ENCODE results near the gene CNPY4. TPM values are rescaled to one million over a fixed set of nuclear protein-coding genes. Genes with fewer than 3 reads are reported as not detected.

CNPY4 gene
- 19.6 and 21.7 TPM in 2 replicates for total RNA-seq

DNA sequence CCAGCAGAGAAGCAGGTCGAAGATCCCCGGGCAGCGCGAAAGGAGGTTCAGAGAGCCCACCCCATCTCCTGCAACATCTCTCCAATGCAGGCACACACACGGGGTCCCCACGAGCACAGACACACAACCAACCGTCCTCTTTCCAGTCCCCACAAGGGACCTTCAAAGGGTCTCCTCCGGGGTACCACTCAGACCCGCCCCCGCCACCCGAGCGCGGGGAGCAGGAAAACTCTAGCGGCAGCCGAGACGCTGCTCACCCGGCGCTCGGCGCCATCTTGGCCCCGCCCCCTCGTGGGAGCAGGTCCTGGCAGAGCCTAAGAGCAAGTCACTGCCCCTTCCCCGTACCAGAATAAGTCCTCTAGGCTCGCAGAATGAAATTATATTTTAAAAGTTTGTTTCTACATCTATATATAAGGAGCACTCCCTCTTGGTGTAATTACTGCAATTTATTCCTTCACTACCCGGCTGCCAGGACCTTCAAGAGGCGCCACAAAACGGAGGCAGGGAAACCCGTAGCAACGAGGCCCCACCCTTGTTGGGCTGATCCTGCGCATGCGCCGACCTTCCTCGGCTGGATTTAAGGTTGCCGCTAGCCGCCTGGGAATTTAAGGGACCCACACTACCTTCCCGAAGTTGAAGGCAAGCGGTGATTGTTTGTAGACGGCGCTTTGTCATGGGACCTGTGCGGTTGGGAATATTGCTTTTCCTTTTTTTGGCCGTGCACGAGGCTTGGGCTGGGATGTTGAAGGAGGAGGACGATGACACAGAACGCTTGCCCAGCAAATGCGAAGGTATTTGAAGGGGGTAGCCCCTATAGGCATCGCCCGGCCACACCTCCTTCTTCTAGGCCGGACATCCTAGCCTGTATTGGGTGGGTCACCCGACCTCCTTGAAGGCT is at the start of gene CNPY4, which contains the start of gene TAF6:
Gene CNPY4, plus strand, starts transcription at position 563 of the 898 bp plus-strand sequence. Its CDS starts 111 bp downstream, at position 674.
Gene TAF6, minus strand, starts transcription at position 287 of the 898 bp plus-strand sequence. CDS start 5,149 bp downstream, outside the sequence.
- intact Hi-C loops (cut with micrococcal nuclease): loop anchor here (1.0 to 2.0 kb wide), 5 partner anchors 8 to 309 kb away; partner anchors contain the start of genes AP4M1, MCM7, TRIM4 and ZCWPW1
- peak within 1 kb of the TSS; percentile 98 for H3K4me3 Mint-ChIP-seq
- no peaks in the 10 kb centered on the region for H3K9me3 Mint-ChIP-seq
- DNase-seq (ENCODE audit: low spot score): peak; percentile 90
- H3K27ac Mint-ChIP-seq: peak within 1 kb of the TSS; percentile 97
- no peaks in the 10 kb centered on the region for H3K27me3 Mint-ChIP-seq (ENCODE audit: insufficient read depth)
- peaks cover 18% of the 10 kb centered on the region for H3K4me1 Mint-ChIP-seq (ENCODE audit: low read depth)
- peaks cover 5% of the 10 kb centered on the region for H3K36me3 Mint-ChIP-seq (ENCODE audit: low read depth)

GRCh38 chr7:100069991-100070390 is 49.4 kb upstream of the CNPY4 start:
- intact Hi-C loops (cut with micrococcal nuclease): no loop called here
- Mint-ChIP-seq H3K4me1 (ENCODE audit: low read depth) (no peaks in the 10 kb centered on the region), H3K4me3 (no peak overlapping the region), H3K36me3 (ENCODE audit: low read depth) (peaks cover 60% of the 10 kb centered on the region), H3K9me3 (peaks cover 34% of the 10 kb centered on the region), H3K27ac (no peak overlapping the region), H3K27me3 (ENCODE audit: insufficient read depth) (no peaks in the 10 kb centered on the region)
- DNase-seq (ENCODE audit: low spot score): no peak

DNA sequence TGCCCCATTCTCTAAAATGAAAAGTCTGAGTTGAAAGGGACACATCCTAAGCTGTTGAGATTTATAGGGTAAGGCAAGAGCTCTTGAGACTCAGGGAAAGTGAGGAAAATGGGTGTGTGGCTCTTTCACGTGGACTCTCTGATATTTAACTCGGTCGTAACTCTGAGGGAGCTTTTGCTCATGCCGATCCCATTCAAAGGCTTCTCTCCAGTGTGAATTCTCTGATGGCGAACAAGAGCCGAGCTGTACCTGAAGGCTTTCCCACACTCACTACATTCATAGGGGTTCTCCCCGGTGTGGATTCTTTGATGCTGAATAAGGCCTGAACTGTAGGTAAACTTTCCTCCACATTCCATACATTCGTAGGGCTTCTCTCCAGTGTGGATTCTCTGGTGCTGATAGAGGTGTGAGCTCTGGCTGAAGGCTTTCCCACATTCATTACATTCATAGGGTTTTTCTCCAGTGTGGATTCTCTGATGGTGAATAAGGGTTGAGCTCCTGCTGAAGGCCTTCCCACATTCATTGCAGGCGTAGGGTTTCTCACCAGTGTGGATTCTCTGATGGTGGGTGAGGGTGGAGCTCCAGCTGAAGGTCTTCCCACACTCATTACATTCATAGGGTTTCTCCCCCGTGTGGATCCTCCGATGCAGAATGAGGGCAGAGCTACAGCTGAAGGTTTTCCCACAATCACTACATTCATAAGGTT is 48.3 kb upstream of the CNPY4 start:
- no peak overlapping the region for H3K4me3 Mint-ChIP-seq
- H3K4me1 Mint-ChIP-seq (ENCODE audit: low read depth): no peaks in the 10 kb centered on the region
- peaks cover 37% of the 10 kb centered on the region for H3K9me3 Mint-ChIP-seq

DNA sequence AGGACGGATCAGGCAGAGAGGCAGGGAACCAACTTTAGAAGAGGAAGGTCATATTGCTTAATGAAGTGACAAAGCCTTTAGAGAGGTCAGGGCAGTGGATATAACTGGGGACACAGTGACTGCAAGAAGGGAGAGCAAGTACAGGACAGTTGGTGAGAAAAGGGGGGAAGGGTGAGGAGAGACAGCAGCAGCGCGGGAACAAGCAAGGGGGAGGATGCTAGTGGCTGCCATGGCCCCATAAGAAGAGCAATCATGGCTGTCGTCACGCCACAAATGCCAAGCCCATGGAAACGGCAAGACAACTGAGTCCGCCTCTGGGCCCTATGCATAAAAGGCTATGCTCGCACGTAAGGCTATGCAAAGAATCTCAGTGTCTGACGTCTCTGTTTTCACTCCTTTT is 47.0 kb upstream of the CNPY4 start:
- peaks cover 78% of the 10 kb centered on the region for H3K36me3 Mint-ChIP-seq (ENCODE audit: low read depth)
- DNase-seq (ENCODE audit: low spot score): no peak

More for the DNA sequence above, 48.3 kb upstream of the CNPY4 start:
- intact Hi-C loops (cut with micrococcal nuclease): no loop called here
- no peaks in the 10 kb centered on the region for H3K27me3 Mint-ChIP-seq (ENCODE audit: insufficient read depth)
- H3K36me3 Mint-ChIP-seq (ENCODE audit: low read depth): peaks cover 68% of the 10 kb centered on the region
- no peak for DNase-seq (ENCODE audit: low spot score)
- no peak overlapping the region for H3K27ac Mint-ChIP-seq

DNA sequence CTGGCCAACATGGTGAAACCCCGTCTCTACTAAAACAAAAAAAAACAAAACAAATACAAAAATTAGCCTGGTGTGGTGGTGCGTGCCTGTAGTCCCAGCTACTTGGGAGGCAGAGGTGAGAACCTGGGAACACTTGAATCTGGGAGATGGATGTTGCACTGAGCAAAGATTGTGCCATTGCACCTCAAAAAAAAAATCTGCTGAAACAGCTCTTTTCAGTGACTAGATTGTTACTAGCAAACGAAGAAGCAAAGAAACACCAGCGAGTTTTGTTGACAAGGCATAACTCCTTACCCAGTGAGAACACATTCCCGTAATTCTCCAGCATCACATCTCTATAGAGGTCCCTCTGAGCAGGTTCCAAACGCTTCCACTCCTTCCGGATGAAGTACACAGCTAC is 44.6 kb upstream of the CNPY4 start:
- intact Hi-C loops (cut with micrococcal nuclease): no loop called here
- Mint-ChIP-seq H3K9me3 (peaks cover 37% of the 10 kb centered on the region), H3K4me1 (ENCODE audit: low read depth) (peaks cover under 1% of the 10 kb centered on the region), H3K27ac (no peak overlapping the region), H3K36me3 (ENCODE audit: low read depth) (peaks cover 82% of the 10 kb centered on the region), H3K4me3 (no peak overlapping the region), H3K27me3 (ENCODE audit: insufficient read depth) (no peaks in the 10 kb centered on the region)
- no peak for DNase-seq (ENCODE audit: low spot score)

More for the DNA sequence above, 47.0 kb upstream of the CNPY4 start:
- intact Hi-C loops (cut with micrococcal nuclease): no loop called here
- Mint-ChIP-seq H3K9me3 (peaks cover 37% of the 10 kb centered on the region), H3K27ac (no peak overlapping the region), H3K4me3 (no peak overlapping the region), H3K27me3 (ENCODE audit: insufficient read depth) (no peaks in the 10 kb centered on the region), H3K4me1 (ENCODE audit: low read depth) (no peaks in the 10 kb centered on the region)

DNA sequence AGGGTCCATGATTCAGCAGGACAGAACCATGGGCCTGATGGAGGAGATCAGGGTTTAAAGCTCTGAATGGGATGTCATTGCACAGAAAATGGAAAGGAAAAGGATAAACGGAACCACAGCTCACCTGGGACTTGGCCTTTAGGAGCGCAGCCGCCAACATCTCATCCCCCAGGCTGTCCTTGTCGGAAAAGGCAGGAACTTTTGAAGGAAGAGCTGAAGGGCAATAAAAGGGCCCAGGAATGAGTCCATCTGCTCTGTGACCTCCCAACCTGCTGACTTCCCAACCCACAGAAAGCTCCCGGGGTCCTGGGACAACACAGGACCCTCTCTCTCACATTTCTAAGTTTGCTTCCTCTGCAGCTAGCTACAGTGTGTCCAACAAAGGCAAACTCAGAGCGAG is 44.0 kb upstream of the CNPY4 start:
- Mint-ChIP-seq H3K27me3 (ENCODE audit: insufficient read depth) (no peaks in the 10 kb centered on the region), H3K36me3 (ENCODE audit: low read depth) (peaks cover 76% of the 10 kb centered on the region), H3K4me1 (ENCODE audit: low read depth) (peaks cover 5% of the 10 kb centered on the region), H3K27ac (no peak overlapping the region), H3K9me3 (peaks cover 31% of the 10 kb centered on the region), H3K4me3 (no peak overlapping the region)
- intact Hi-C loops (cut with micrococcal nuclease): no loop called here
- no peak for DNase-seq (ENCODE audit: low spot score)

- peak overlapping the region; percentile 4 for H3K4me3 Mint-ChIP-seq
- peaks cover 64% of the 10 kb centered on the region for H3K36me3 Mint-ChIP-seq (ENCODE audit: low read depth)
- no peaks in the 10 kb centered on the region for H3K27me3 Mint-ChIP-seq (ENCODE audit: insufficient read depth)
- DNase-seq (ENCODE audit: low spot score): no peak
- H3K4me1 Mint-ChIP-seq (ENCODE audit: low read depth): peaks cover 20% of the 10 kb centered on the region
- peaks cover 13% of the 10 kb centered on the region for H3K9me3 Mint-ChIP-seq
- intact Hi-C loops (cut with micrococcal nuclease): no loop called here
- H3K27ac Mint-ChIP-seq: no peak overlapping the region
Observed at GRCh38 chr7:100077205-100077604, 42.2 kb upstream of the CNPY4 start.

DNA sequence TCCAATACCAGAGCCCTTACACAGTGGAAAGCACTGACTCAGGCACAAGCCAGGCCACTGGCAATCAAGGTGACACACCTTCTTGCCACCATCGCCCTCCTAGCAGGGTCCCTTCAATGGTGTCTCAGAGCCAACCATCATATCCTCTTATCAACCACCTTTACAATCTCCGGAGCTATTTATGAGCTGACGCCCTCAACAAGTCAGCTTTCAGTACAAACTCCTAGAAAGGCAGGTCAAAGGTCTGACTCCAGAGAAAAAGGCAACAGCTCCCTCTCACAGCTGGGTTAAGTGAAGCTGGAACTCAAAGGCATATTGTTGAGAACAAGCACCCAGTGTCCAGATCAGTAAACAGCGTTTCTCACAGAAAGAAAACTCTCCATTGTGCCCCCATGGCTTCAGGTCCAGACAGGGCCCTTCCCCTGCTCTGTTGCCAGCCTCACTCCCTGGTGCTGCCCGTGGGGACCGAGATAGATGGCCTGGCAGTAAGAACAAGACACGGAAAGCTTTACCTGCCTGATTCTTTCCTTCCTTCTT is 40.3 kb upstream of the CNPY4 start:
- Mint-ChIP-seq H3K9me3 (peaks cover 4% of the 10 kb centered on the region), H3K27ac (no peak overlapping the region), H3K27me3 (ENCODE audit: insufficient read depth) (no peaks in the 10 kb centered on the region), H3K4me1 (ENCODE audit: low read depth) (peaks cover 31% of the 10 kb centered on the region), H3K4me3 (peak overlapping the region; percentile 63), H3K36me3 (ENCODE audit: low read depth) (peaks cover 46% of the 10 kb centered on the region)
- DNase-seq (ENCODE audit: low spot score): no peak
- intact Hi-C loops (cut with micrococcal nuclease): no loop called here

GRCh38 chr7:100080907-100081534 is 38.4 kb upstream of the CNPY4 start:
- peaks cover 28% of the 10 kb centered on the region for H3K36me3 Mint-ChIP-seq (ENCODE audit: low read depth)
- no peak for DNase-seq (ENCODE audit: low spot score)
- H3K4me1 Mint-ChIP-seq (ENCODE audit: low read depth): peaks cover 31% of the 10 kb centered on the region
- H3K4me3 Mint-ChIP-seq: peak overlapping the region; percentile 89
- H3K9me3 Mint-ChIP-seq: no peaks in the 10 kb centered on the region
- intact Hi-C loops (cut with micrococcal nuclease): loop anchor here (1.0 to 5.0 kb wide), 11 partner anchors 8 to 579 kb away; partner anchors contain the start of genes AP4M1, CNPY4, MCM7 and MEPCE
- H3K27ac Mint-ChIP-seq: peak overlapping the region; percentile 70
- H3K27me3 Mint-ChIP-seq (ENCODE audit: insufficient read depth): peaks cover 4% of the 10 kb centered on the region

- H3K27me3 Mint-ChIP-seq (ENCODE audit: insufficient read depth): peaks cover 4% of the 10 kb centered on the region
- intact Hi-C loops (cut with micrococcal nuclease): loop anchor here (1.0 to 5.0 kb wide), 12 partner anchors 8 to 579 kb away; partner anchors contain the start of genes AP4M1, CNPY4, MBLAC1 and MCM7
- no peaks in the 10 kb centered on the region for H3K9me3 Mint-ChIP-seq
- H3K27ac Mint-ChIP-seq: peak within 1 kb of the TSS; percentile 92
- DNase-seq (ENCODE audit: low spot score): peak; percentile 98
- peaks cover 22% of the 10 kb centered on the region for H3K36me3 Mint-ChIP-seq (ENCODE audit: low read depth)
- peak within 1 kb of the TSS; percentile 89 for H3K4me3 Mint-ChIP-seq
- peaks cover 31% of the 10 kb centered on the region for H3K4me1 Mint-ChIP-seq (ENCODE audit: low read depth)
Observed at GRCh38 chr7:100081535-100082102, 37.8 kb upstream of the CNPY4 start, which contains the start of gene ZNF3. Gene ZNF3, minus strand, starts transcription at chr7:100081723. Its CDS starts 4,366 bp downstream, at chr7:100077357.

DNA sequence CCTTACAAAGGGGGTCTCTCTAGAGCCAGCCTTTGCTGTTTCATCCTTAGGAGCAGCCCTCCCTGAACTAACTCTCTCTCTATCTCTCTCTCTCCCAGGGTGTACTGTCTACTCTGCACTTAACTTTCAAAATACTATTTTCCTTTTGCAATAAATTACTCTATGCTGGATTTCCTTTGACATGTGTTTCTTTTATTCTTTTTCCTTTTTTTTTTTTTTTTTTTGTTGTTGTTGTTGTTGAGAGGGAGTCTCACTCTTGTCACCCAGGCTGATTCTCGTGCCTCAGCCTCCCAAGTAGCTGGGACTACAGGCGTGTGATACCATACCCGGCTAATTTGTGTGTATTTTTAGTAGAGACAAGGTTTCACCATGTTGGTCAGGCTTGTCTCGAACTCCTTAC is 36.5 kb upstream of the CNPY4 start:
- Mint-ChIP-seq H3K4me1 (ENCODE audit: low read depth) (peaks cover 31% of the 10 kb centered on the region), H3K9me3 (no peaks in the 10 kb centered on the region)
- no peak for DNase-seq (ENCODE audit: low spot score)

DNA sequence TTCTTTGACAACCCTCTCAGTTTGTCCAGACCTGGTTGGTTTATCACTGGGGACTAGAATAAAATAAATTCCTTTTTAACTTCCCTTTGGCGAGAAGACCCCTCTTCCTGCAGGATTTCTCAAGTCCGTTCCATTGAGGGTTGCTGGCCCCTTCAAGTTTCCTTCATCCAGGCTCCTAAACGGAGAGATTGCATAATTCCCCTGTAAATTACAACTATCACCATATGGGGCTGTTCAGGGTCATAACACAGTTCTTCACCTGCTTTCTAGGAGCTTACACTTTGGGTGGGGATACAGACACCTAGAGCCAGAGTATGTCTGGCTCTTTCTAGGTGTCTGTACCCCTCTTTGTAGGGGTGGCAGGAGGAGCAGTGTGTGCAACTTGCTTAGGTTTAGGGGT is 33.9 kb upstream of the CNPY4 start:
- Mint-ChIP-seq H3K27me3 (ENCODE audit: insufficient read depth) (peaks cover 6% of the 10 kb centered on the region), H3K9me3 (no peaks in the 10 kb centered on the region), H3K4me3 (no peak overlapping the region), H3K27ac (peak overlapping the region; percentile 52), H3K4me1 (ENCODE audit: low read depth) (peaks cover 34% of the 10 kb centered on the region), H3K36me3 (ENCODE audit: low read depth) (peaks cover 15% of the 10 kb centered on the region)
- intact Hi-C loops (cut with micrococcal nuclease): no loop called here
- DNase-seq (ENCODE audit: low spot score): no peak

More for the DNA sequence above, 36.5 kb upstream of the CNPY4 start:
- H3K27me3 Mint-ChIP-seq (ENCODE audit: insufficient read depth): peaks cover 6% of the 10 kb centered on the region
- H3K27ac Mint-ChIP-seq: peak overlapping the region; percentile 92
- H3K36me3 Mint-ChIP-seq (ENCODE audit: low read depth): peaks cover 16% of the 10 kb centered on the region
- intact Hi-C loops (cut with micrococcal nuclease): loop anchor here (1.0 to 5.0 kb wide), 2 partner anchors 43 to 581 kb away; partner anchors contain the start of genes MBLAC1, ZKSCAN5 and ZNF394
- H3K4me3 Mint-ChIP-seq: peak overlapping the region; percentile 89
